K562 (cell line): Measurements from ENCODE around the gene FUT2. TPM values are rescaled to one million over a fixed set of nuclear protein-coding genes. Genes with fewer than 3 reads are reported as not detected.
A peak's percentile ranks its signal among the peaks of the same experiment; 100 is the strongest.

Source experiments
- ATAC-seq: fragments of 200-7000 bp; cut with Tn5 transposase; 3 replicates; pipeline ENCODE4 v1.9.1; 2020; ENCODE audit warnings: moderate library complexity
- BruUV-seq: library from RNA; stranded (reverse); fragments of 400-500 nt; replicated peaks from 2 replicates; lab custom pipeline; 2021; lab: Mats Ljungman, UMichigan
- CTCF ChIA-PET: fragments of 300-600 bp; formaldehyde crosslinking; extraction: SDS; loops from one replicate; lab custom pipeline; 2021; ENCODE audit warnings: low intra/inter-chr PET ratio; lab: Yijun Ruan, JAX
- POLR2A ChIA-PET: fragments of 300-600, 350-650 bp; sonication (Branson Sonifier 250); formaldehyde crosslinking; extraction: SDS; loops from one replicate; lab custom pipeline; 2021; ENCODE audit warnings: antibody characterized with exemption, inconsistent platforms; lab: Yijun Ruan, JAX
- DNase-seq, 4 experiments: peaks; one replicate each; pipeline versions ENCODE4 v3.0.0 to v3.0.0-alpha.2; 2011 to 2018; ENCODE audit warnings: low spot score in 3 of 4, mixed read lengths in 3 of 4; ENCODE audit errors: extremely low read depth in 1 of 4
- FAIRE-seq: peaks from 2 replicates; lab custom pipeline; 2011; peaks lifted over from hg19 to GRCh38; lab: Jason Lieb, UNC
- H2AFZ ChIP-seq: 2 replicates; pipeline ENCODE4 v1.6.0; 2011; ENCODE audit warnings: low read depth, low read length, control low read depth, inconsistent platforms
- H3K27ac ChIP-seq: fragments of 200-600 bp; 3 replicates; pipeline ENCODE4 v1.8.0; 2011; ENCODE audit warnings: low read depth, mild to moderate bottlenecking, control low read depth, inconsistent platforms, low read length, moderate library complexity, mixed read lengths; ENCODE audit errors: extremely low read depth
- H3K27me3 ChIP-seq, 2 experiments: fragments of 300-600 bp in 1 of 2; 2 replicates in 1 of 2; 3 replicates in 1 of 2; pipeline versions ENCODE4 v1.6.0 to v1.8.0; 2011; ENCODE audit warnings: inconsistent platforms in 2 of 2, low read length in 2 of 2, mild to moderate bottlenecking in 1 of 2, mixed read lengths in 1 of 2, moderate library complexity in 1 of 2; ENCODE audit not compliant: control insufficient read depth in 2 of 2, insufficient read depth in 2 of 2
- H3K36me3 ChIP-seq: fragments of 300-600 bp; 3 replicates; pipeline ENCODE4 v1.8.0; 2011; ENCODE audit warnings: mild to moderate bottlenecking, low read length, inconsistent platforms; ENCODE audit not compliant: control insufficient read depth, insufficient read depth
- H3K4me1 ChIP-seq, 2 experiments: fragments of 200-600 bp in 1 of 2; replicated peaks in 1 of 2; 2 replicates in 1 of 2; 3 replicates in 1 of 2; pipeline versions ENCODE4 v1.5.1 to v1.8.0; 2011; ENCODE audit warnings: inconsistent platforms in 2 of 2, low read length in 2 of 2, mild to moderate bottlenecking in 1 of 2, mixed read lengths in 1 of 2, moderate library complexity in 1 of 2; ENCODE audit not compliant: control insufficient read depth in 2 of 2, insufficient read depth in 2 of 2
- H3K4me2 ChIP-seq: 2 replicates; pipeline ENCODE4 v1.6.1; 2011; ENCODE audit warnings: low read length, control low read depth, inconsistent platforms, mixed read lengths; ENCODE audit not compliant: insufficient read depth
- H3K4me3 ChIP-seq: fragments of 200-600 bp; sonication (generic), shearing (Covaris generic); 2 replicates; pipeline ENCODE4 v1.5.1; 2016; ENCODE audit warnings: control low read depth, inconsistent platforms
- H3K79me2 ChIP-seq: fragments of 200-600 bp; 3 replicates; pipeline ENCODE4 v1.8.0; 2011; ENCODE audit warnings: low read length, inconsistent platforms; ENCODE audit not compliant: control insufficient read depth, insufficient read depth
- H3K9ac ChIP-seq, 2 experiments: 2 replicates each; pipeline versions ENCODE4 v1.6.0 to v1.6.1; 2011; ENCODE audit warnings: low read depth in 2 of 2, low read length in 2 of 2, control low read depth in 1 of 2, inconsistent platforms in 1 of 2, mild to moderate bottlenecking in 1 of 2, mixed read lengths in 1 of 2; ENCODE audit not compliant: insufficient read depth in 1 of 2
- H3K9me1 ChIP-seq: one replicate; pipeline ENCODE4 v1.6.0; 2011; ENCODE audit warnings: inconsistent platforms, mild to moderate bottlenecking, low read length, moderate library complexity; ENCODE audit not compliant: control insufficient read depth, insufficient read depth
- H3K9me3 ChIP-seq: replicated peaks from 2 replicates; pipeline ENCODE4 v1.5.1; 2011; ENCODE audit warnings: low read depth, low read length, inconsistent platforms; ENCODE audit not compliant: control insufficient read depth, insufficient read depth
- H4K20me1 ChIP-seq: replicated peaks from 2 replicates; pipeline ENCODE4 v1.6.1; 2011; ENCODE audit warnings: low read length, inconsistent platforms, mixed read lengths; ENCODE audit not compliant: control insufficient read depth, insufficient read depth
- BRD4 ChIP-seq: fragments of 200-600 bp; sonication (generic); IDR thresholded peaks from 2 replicates; pipeline ENCODE4 v1.6.1; 2017; ENCODE audit warnings: inconsistent platforms
- CHD1 ChIP-seq: fragments of 200-600 bp; sonication (generic); IDR thresholded peaks from one replicate; pipeline ENCODE4 v1.6.1; 2012; ENCODE audit warnings: mild to moderate bottlenecking, moderate library complexity, low read length, inconsistent platforms
- DMBX1 ChIP-seq: fragments of 250-450 bp; sonication (Bioruptor Pico); IDR thresholded peaks from 2 replicates; pipeline ENCODE4 v1.8.0; 2022; ENCODE audit warnings: inconsistent platforms, mild to moderate bottlenecking, moderate library complexity, borderline replicate concordance
- IFI16 ChIP-seq: fragments of 250-450 bp; sonication (Bioruptor Pico); IDR thresholded peaks from 2 replicates; pipeline ENCODE4 v2.1.2; 2022; ENCODE audit warnings: mild to moderate bottlenecking, inconsistent platforms
- KLF1 ChIP-seq: fragments of 450-650 bp; IDR thresholded peaks from 2 replicates; pipeline ENCODE4 v1.6.1; 2016; ENCODE audit warnings: missing genetic modification characterization, missing compliant biosample characterization
- RAD51 ChIP-seq: fragments of 450-650 bp; IDR thresholded peaks from 2 replicates; pipeline ENCODE4 v1.7.1; 2016; ENCODE audit warnings: low read depth, mild to moderate bottlenecking, borderline replicate concordance
- TGIF2 ChIP-seq: sonication (generic); formaldehyde crosslinking; IDR thresholded peaks from 2 replicates; pipeline ENCODE4 v1.8.1; 2022; ENCODE audit warnings: mild to moderate bottlenecking, missing genetic modification reagents, moderate library complexity
- XRCC5 ChIP-seq: fragments of 200-400 bp; formaldehyde crosslinking; IDR thresholded peaks from 2 replicates; pipeline ENCODE4 v1.6.1; 2017; ENCODE audit warnings: low read depth, mild to moderate bottlenecking, low read length
- ZFP36 ChIP-seq: fragments of 150-350 bp; IDR thresholded peaks from 2 replicates; pipeline ENCODE4 v1.6.1; 2018; ENCODE audit warnings: low read length, low read depth; ENCODE audit not compliant: partially characterized antibody
- ZNF121 ChIP-seq: sonication (generic); formaldehyde crosslinking; conservative IDR thresholded peaks from 2 replicates; pipeline ENCODE4 v1.8.0; 2022; ENCODE audit warnings: missing genetic modification reagents
- ZNF263 ChIP-seq: sonication (generic); formaldehyde crosslinking; IDR thresholded peaks from 2 replicates; pipeline ENCODE4 v1.8.0; 2022; ENCODE audit warnings: mild to moderate bottlenecking, missing genetic modification reagents, borderline replicate concordance
- WGBS: fragments of 100-300 bp; shearing (Covaris generic); methylation state at CpG from one replicate; pipeline ENCODE4 v1.1.6; 2016; ENCODE audit warnings: low coverage, mixed read lengths; ENCODE audit not compliant: insufficient coverage; ENCODE audit errors: missing lambda C conversion rate; 5-methylcytosine and 5-hydroxymethylcytosine counted together
- in situ Hi-C: fragments of 300-500 bp; cut with MboI; formaldehyde crosslinking; loops from 4 replicates; pipeline ENCODE4 v1.15.0; 2018; ENCODE audit warnings: inconsistent platforms, mixed read lengths
- intact Hi-C: fragments of 100-400 bp; cut with micrococcal nuclease; formaldehyde crosslinking; loops from 2 replicates; pipeline ENCODE4 v1.14.2; 2022
- polyA plus RNA-seq, 8 experiments: library from polyadenylated mRNA; depleted of rRNA in 4 of 8; stranded (reverse) in 5 of 8; unstranded in 3 of 8; fragments of >200 nt; fragmentation: Nextera tagmentation in 2 of 8; fragmentation: Illumina TruSeq in 1 of 8; extraction: Ambion mirVana in 2 of 8; extraction: Trizol in 1 of 8; gene quantifications; 2 replicates each; pipeline versions ENCODE4 v1.2.1 to v1.2.3, GENCODE V29; 2011 to 2014; ENCODE audit warnings: inconsistent platforms in 1 of 8, missing spikeins in 1 of 8
- total RNA-seq, 7 experiments: library from RNA; depleted of rRNA in 6 of 7; stranded (reverse); fragments of >200 nt in 6 of 7; fragmentation: Illumina TruSeq in 2 of 7; extraction: Trizol in 2 of 7; gene quantifications; 2 replicates each; pipeline versions ENCODE4 v1.2.1 to v1.2.3, GENCODE V29; 2011 to 2021; ENCODE audit warnings: low replicate concordance in 1 of 7
- TF ChIP-seq, protein P1 (sequence below), 2 experiments: IDR thresholded peaks in 1 of 2; conservative IDR thresholded peaks in 1 of 2; 2 replicates each; pipeline ENCODE4 v1.6.1; 2016; ENCODE audit warnings: low read depth in 2 of 2, mild to moderate bottlenecking in 1 of 2, missing compliant biosample characterization in 1 of 2, missing genetic modification characterization in 1 of 2, moderate library complexity in 1 of 2
- TF ChIP-seq, protein P2 (sequence below): fragments of 250-450 bp; sonication (Bioruptor Pico); IDR thresholded peaks from 2 replicates; pipeline ENCODE4 v1.8.0; 2021; ENCODE audit warnings: moderate library complexity, mild to moderate bottlenecking, inconsistent platforms
- TF ChIP-seq, protein P3 (sequence below): fragments of 450-650 bp; IDR thresholded peaks from 2 replicates; pipeline ENCODE4 v1.6.1; 2016; ENCODE audit warnings: mild to moderate bottlenecking
- TF ChIP-seq, protein P4 (sequence below): fragments of 450-650 bp; formaldehyde crosslinking; IDR thresholded peaks from 2 replicates; pipeline ENCODE4 v1.4.0; 2022; ENCODE audit warnings: missing genetic modification characterization

Gene FUT2
- total and polyA plus RNA-seq, 9 of the 15 experiments (the other 6 are each of a cell fraction or from before 2014, with no cell fraction given), result 0.03 to 0.04 TPM; not detected in 7

DNA sequence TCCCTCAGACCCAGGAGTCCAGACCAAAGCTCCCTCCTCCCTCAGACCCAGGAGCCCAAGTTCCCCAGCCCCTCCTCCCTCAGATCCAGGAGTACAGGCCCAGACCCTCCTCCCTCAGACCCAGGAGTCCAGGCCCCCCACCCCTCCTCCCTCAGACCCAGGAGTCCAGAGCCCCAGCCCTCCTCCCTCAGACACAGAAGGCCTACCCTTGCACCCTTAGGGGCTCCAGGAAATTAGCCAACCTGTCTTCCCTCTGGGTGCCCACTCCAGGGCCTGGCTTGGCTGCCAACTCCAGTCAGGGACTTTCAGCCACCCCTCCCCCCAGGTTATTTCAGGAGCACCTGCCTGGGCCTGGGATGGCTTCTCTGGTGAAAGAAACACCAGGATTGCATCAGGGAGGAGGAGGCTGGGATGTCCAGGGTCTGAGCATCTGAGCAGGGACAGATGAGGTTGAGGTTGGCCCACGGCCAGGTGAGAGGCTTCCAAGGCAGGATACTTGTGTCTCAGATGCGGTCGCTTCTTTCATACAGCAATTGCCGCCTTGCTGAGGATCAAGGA is 59.4 kb downstream of the FUT2 start, which contains the start of gene FGF21:
Gene FGF21, plus strand, starts transcription at position 441 of the 558 bp plus-strand sequence. CDS start 713 bp downstream, outside the sequence.
- Histone ChIP-seq H3K9me3 (no peaks in the 10 kb centered on the region), H3K27me3 (no peaks in the 10 kb centered on the region), H3K4me3 (no peak within 1 kb of the TSS), H3K27ac (peak within 1 kb of the TSS; percentile 93), H3K4me2 (peak within 1 kb of the TSS; percentile 81), H3K9me1 (no peaks in the 10 kb centered on the region), H2AFZ (peak within 1 kb of the TSS; percentile 73), H3K79me2 (peaks cover 28% of the 10 kb centered on the region), H4K20me1 (no peaks in the 10 kb centered on the region), H3K36me3 (peaks cover 13% of the 10 kb centered on the region; the same call in 1 of the 3 replicates), H3K9ac (peak within 1 kb of the TSS; percentile 74 to 91), H3K4me1 (peaks cover 25 to 71% of the 10 kb centered on the region in 2 experiments)
- CTCF ChIA-PET, result no interaction called here
- BruUV-seq, result no TSS peak
- peak; percentile 67 for ATAC-seq
- POLR2A ChIA-PET, result interaction anchor here (0.6 kb wide), 2 partner anchors 9 to 1621 kb away, joined by 3 to 4 read pairs; partner anchors contain the start of genes IZUMO1 and NR1H2
- 31% methylated on average over 4 of the region's 4 CpGs for WGBS
- peak; percentile 37 for FAIRE-seq
- peak in 1 of 4 experiments; percentile 58 for DNase-seq
- intact Hi-C loops, result loop anchor here (2.0 kb wide), 1 partner anchor 26 kb away; no protein-coding TSS in a partner anchor
- in situ Hi-C loops, result no loop called here
- no peak for TF ChIP-seq TGIF2 (CRISPR knock-in tag)
- peak; percentile 59; the same call in 1 of the 2 replicates for TF ChIP-seq DMBX1
- TF ChIP-seq, protein P1, sequence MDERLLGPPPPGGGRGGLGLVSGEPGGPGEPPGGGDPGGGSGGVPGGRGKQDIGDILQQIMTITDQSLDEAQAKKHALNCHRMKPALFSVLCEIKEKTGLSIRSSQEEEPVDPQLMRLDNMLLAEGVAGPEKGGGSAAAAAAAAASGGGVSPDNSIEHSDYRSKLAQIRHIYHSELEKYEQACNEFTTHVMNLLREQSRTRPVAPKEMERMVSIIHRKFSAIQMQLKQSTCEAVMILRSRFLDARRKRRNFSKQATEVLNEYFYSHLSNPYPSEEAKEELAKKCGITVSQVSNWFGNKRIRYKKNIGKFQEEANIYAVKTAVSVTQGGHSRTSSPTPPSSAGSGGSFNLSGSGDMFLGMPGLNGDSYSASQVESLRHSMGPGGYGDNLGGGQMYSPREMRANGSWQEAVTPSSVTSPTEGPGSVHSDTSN (CRISPR knock-in tag; IDR thresholded peaks at IDR 0.05; ENCODE audit: low read depth), result no peak
- TF ChIP-seq, protein P1 (tag; conservative IDR thresholded peaks at IDR 0.05; ENCODE audit: low read depth), result no peak
- TF ChIP-seq IFI16, result no peak
- TF ChIP-seq, protein P2, sequence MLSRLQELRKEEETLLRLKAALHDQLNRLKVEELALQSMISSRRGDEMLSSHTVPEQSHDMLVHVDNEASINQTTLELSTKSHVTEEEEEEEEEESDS (CRISPR knock-in tag), result no peak
- TF ChIP-seq KLF1 (tag), result no peak
- TF ChIP-seq, protein P3, sequence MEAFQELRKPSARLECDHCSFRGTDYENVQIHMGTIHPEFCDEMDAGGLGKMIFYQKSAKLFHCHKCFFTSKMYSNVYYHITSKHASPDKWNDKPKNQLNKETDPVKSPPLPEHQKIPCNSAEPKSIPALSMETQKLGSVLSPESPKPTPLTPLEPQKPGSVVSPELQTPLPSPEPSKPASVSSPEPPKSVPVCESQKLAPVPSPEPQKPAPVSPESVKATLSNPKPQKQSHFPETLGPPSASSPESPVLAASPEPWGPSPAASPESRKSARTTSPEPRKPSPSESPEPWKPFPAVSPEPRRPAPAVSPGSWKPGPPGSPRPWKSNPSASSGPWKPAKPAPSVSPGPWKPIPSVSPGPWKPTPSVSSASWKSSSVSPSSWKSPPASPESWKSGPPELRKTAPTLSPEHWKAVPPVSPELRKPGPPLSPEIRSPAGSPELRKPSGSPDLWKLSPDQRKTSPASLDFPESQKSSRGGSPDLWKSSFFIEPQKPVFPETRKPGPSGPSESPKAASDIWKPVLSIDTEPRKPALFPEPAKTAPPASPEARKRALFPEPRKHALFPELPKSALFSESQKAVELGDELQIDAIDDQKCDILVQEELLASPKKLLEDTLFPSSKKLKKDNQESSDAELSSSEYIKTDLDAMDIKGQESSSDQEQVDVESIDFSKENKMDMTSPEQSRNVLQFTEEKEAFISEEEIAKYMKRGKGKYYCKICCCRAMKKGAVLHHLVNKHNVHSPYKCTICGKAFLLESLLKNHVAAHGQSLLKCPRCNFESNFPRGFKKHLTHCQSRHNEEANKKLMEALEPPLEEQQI, result no peak
- no peak for TF ChIP-seq ZNF263
- TF ChIP-seq CHD1, result no peak
- peak; percentile 89 for TF ChIP-seq ZFP36
- TF ChIP-seq, protein P4, sequence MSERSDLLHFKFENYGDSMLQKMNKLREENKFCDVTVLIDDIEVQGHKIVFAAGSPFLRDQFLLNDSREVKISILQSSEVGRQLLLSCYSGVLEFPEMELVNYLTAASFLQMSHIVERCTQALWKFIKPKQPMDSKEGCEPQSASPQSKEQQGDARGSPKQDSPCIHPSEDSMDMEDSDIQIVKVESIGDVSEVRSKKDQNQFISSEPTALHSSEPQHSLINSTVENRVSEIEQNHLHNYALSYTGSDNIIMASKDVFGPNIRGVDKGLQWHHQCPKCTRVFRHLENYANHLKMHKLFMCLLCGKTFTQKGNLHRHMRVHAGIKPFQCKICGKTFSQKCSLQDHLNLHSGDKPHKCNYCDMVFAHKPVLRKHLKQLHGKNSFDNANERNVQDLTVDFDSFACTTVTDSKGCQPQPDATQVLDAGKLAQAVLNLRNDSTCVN, result no peak
- no peak for TF ChIP-seq BRD4
- TF ChIP-seq RAD51, result no peak
- TF ChIP-seq XRCC5, result no peak
- TF ChIP-seq ZNF121, result no peak
